NK-92 (cell line): ENCODE data around the gene TRAF3IP3.
"Not testable (repeated sequence)": the region's sequence is repeated elsewhere in the genome, so short reads cannot be mapped to it uniquely, and the experiment has no call there.

Source experiments
- DNase-seq: peaks from one replicate; lab custom pipeline; 2025; ENCODE audit not compliant: unreplicated experiment; lab: John Stamatoyannopoulos, UW

The TRAF3IP3 gene

DNA sequence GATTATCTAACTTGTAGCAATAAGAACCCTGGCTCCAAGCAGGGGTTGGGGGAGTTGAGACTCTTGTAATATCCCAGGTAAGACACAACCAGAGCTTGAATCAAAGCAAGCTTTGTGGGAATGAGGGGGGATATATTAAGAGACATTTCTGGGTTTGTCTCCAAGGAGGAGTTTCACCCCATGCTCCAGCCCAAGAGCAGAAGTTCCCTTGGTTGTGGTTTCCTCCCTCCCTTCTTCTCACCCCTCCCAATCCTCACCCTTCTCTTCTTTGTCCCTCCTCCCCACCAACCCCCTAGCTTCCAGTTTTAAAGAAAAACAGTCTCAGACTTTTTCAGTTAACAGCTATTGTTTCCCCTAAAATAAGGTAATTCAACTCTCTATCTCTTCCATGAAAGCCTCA lies 11.9 kb downstream of the TRAF3IP3 start:
- DNase-seq, result no peak

- peak; percentile 18 for DNase-seq
These were observed 12.5 kb downstream of the TRAF3IP3 start for GRCh38 chr1:209768354-209768774.

DNA sequence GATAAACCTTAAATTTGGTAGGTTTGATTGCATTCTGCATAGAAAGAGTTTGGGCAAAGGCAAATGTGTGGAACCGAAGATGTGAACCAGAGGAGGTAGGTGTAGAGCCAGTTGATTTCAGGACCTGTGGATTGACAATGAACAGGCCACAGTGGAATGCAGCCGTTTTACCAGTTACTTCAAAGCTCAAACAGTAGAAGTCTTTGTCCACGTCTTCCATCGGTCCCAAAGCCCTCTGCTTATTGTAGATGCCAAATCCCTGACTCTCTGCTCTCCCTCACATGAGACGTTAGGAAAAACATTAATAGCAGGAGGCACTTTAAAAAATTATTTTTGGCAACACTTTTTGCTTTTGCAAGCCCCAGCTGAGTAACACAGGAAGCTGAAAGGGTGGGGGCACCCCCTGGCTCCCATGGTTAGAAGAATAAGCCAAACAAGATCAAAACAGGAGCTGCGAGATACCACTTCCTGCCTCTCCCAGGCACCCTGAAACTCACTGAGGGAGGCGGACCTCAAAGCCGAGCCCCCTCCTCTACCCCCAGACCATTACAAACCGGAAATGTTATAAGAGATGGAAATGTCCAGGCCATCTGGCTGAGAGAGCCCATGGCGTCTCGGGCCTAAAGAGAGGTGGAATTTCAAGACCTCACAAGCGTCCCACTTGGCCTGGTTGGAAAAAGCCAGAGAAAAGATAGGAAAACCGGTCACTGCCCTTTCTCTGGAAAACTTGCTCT lies 13.5 kb downstream of the TRAF3IP3 start:
- DNase-seq, result no peak

DNA sequence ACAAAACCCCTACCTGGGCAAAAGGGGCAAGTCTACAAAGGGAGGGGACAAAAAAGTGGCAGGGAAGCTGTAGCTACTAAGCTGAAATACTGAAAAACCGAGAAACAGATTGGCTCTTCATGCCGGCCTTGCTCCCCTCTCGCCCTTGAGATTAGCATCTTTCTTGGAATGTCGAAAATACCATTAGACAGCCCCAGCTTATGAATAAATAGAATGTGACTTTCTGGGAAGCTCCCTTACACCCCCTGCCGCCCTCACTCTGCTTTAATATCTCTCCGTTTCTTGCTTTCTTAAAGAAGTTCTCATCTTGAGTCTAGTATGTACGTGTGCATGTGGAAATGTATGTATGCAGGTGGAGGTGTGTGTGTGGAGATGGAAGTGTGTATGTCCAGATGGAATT lies 14.1 kb downstream of the TRAF3IP3 start:
- DNase-seq, result no peak

GRCh38 chr1:209770636-209771415 lies 15.0 kb downstream of the TRAF3IP3 start:
- no peak for DNase-seq

DNA sequence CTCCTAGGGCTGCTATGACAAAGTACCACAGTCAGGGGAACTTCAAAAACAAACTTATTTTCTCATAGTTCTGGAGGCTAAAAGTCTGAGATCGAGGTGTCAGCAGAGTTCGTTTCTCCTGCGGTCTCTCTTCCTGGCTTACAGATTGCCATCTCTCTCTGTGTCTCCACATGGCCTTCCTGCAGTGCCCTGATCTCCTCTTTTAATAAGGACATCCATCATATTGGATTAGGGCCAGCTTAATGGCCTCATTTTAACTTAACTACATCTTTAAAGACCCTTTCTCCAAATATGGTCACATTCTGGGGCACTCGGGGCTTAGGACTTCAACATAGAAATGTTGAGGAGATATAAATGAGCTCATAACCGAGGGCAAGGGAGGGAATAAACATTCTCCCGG lies 16.3 kb downstream of the TRAF3IP3 start:
- DNase-seq, result no peak

GRCh38 chr1:209774592-209774991 lies 18.7 kb downstream of the TRAF3IP3 start:
- no peak for DNase-seq

DNA sequence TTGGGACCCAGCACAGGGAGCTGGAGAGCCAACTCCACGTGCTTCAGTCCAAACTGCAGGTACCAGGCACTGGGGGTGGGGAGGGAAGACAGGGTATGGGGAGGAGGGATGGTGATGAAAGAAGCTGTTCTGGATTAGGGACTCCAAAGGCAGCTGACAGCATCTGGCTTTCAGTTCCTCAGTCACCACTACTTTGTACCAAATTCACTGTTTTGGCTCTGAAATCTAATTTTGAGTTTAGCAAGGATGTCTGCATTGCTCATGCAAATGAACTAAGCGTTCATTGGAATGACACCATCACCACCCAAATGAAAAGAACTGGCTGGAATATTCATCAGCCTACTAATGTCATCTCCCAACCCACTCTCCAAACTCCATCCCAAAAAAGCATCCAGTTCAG lies 19.8 kb downstream of the TRAF3IP3 start:
- DNase-seq, result no peak

GRCh38 chr1:209777587-209777986 lies 21.7 kb downstream of the TRAF3IP3 start:
- DNase-seq, result no peak

DNA sequence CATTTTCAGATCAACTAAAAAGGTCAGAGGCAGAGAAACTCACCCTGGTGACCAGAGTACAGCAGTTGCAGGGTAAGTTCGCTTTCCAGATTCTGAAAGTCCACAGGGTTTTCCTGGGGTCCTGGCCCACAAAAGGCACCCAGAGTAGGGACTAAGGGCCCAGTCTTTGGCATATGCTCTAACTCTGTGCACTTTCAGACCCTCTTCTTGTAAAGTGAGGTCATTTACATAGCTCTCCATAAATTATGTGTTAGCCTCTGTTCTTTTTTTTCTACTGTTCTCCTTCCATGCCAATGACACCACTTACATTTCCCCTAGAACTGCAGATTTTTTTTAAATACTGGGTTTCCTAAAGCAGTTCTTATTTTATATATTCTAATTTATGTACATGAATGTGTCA lies 22.2 kb downstream of the TRAF3IP3 start:
- DNase-seq, result no peak

DNA sequence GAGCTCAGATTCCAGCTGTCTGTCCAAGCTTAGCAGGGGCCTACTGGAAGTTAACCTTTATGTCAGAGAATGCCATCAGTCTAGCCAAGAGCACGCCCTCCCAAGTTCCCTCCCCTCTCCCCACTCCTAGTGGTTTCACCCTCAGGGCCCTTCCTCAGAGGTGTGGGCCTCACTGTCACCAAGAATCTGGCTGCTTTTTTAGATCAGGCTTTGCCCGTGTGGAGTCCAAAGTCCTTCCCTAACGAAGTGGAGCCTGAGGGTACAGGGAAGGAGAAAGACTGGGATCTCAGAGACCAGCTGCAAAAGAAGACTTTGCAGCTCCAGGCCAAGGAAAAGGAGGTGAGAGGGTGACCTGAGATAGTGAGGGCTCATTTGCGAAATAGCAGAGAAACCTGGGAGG lies 24.4 kb downstream of the TRAF3IP3 start:
- DNase-seq, result no peak

DNA sequence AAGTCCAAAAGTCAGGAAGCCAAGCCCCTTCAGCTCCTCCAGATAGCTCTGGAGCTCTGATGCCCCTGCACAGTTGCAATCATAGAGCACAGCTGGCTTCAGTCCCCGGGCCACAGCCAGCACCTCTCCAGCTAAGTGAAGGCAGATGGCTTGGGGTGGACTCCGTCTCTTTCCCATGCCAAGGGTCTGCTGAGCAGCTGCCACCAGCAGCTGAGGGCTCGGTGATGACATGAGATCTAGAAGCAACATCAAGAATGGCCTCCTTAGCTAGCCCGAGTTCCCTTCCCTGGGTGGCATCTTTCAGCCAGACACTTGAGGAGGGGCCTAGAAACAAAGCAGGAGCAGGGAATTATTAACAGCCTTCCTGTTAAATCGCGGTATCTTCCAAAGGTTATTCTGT lies 27.5 kb downstream of the TRAF3IP3 start:
- no peak for DNase-seq

GRCh38 chr1:209784265-209785169 lies 28.7 kb downstream of the TRAF3IP3 start, which contains the start of gene C1orf74:
C1orf74 (minus strand) TSS chr1:209784559; CDS start chr1:209783634, 925 bp downstream.
- peak; percentile 97 for DNase-seq

DNA sequence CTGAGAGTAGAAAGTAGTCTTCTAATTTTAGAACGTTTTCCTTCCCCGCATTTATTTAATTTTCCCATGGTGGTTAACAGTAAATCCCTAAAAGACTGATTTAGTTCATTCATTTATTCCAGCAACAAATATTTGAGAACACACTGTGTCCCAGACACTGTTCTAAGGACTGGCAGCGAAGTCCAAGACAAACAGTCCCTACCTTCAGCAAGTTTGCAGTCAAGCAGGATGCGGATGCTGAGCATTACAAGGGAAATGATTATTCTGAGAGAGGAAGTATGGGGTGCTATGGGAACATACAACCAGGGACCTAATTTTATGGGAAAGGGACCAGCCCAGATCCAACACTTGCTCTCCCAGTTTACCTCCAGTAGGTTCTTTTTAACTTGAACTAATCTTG lies 29.7 kb downstream of the TRAF3IP3 start:
- no peak for DNase-seq

- no peak for DNase-seq
These were observed 30.3 kb downstream of the TRAF3IP3 start for GRCh38 chr1:209786146-209786545.

GRCh38 chr1:209787551-209787950 lies 31.7 kb downstream of the TRAF3IP3 start:
- no peak for DNase-seq

DNA sequence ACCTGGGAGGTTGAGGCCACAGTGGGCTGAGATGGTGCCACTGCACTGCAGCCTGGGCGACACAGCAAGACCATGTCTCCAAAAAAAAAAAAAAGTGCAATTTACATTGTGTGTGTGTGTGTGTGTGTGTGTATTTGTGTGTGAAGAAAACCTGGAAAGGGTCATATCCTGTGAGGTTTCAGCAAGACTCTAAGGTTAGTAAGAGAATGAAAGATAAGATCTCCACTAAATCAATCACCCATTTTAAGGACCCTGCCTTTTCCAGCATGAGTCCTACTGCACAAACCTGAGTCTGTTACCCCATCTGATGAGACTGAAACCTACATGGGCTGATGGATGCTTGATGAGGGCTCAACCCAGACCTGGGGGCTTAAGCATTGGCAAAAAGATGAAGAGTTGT lies 33.4 kb downstream of the TRAF3IP3 start:
- DNase-seq, result no peak

GRCh38 chr1:209790286-209791193 lies 34.7 kb downstream of the TRAF3IP3 start:
- DNase-seq, result no peak

- DNase-seq, result no peak
These were observed 36.1 kb downstream of the TRAF3IP3 start for GRCh38 chr1:209791920-209792319.

DNA sequence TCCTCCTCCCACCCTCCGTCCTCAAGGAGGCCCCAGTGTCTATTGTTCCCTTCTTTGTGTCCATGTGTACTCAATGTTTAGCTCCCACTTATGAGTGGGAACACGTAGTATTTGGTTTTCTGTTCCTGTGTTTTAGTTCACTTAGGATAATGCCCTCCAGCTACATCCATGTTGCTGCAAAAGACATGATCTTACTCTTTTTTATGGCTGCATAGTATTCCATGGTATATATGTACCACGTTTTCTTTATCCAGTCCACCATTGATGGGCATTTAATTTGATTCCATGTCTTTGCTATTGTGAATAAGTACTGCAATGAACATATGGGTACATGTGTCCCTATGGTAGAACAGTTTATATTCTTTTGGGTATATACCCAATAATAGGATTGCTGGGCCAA lies 37.9 kb downstream of the TRAF3IP3 start:
- not testable (repeated sequence) for DNase-seq
